ENCODE results near the gene ELAVL2.

Gene ELAVL2

GRCh38 chr9:23721466-23721865 lies 104.6 kb downstream of the ELAVL2 start:
- no peak for DNase-seq

GRCh38 chr9:23717505-23717904 lies 108.5 kb downstream of the ELAVL2 start:
- DNase-seq = no peak

DNA sequence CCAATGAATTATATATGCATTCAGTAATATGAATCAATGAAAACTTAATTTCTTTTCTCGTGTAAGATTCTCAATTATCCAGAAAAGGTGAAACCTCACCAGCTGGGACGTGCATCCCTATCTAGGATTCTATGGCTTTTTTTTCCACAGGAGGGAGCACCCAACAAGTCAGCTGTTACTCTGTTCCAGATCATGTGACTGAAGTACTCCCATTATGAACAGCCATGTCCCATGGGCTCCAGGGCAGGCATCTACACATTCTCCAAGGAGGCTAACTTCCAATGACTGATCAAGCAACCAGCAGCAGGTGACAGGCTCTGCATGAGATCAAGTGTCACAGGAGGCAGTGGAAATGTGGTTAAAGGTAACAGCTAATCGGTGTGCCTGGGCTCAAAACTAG lies 118.8 kb downstream of the ELAVL2 start:
- no peak for DNase-seq

GRCh38 chr9:23702311-23702922 lies 123.6 kb downstream of the ELAVL2 start:
- no peak for DNase-seq

DNA sequence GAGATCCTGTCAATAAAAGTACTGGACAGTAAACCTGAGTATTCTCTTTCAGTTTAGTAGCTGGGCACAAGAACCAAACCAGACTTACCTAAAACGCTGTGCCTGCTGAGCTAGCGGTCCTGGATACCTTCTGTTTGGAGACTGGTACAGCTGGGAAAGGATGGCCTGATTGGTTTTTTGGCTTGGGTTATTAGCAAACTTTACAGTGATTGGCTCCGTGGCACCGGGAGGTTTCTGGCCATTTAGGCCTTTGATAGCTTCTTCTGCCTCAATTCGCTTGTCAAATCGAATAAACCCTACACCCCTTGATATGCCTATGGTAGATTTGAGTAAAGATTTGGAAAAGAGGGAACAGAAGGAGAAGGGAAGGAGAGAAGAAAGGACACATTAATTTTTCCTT lies 124.7 kb downstream of the ELAVL2 start:
- no peak for DNase-seq

DNA sequence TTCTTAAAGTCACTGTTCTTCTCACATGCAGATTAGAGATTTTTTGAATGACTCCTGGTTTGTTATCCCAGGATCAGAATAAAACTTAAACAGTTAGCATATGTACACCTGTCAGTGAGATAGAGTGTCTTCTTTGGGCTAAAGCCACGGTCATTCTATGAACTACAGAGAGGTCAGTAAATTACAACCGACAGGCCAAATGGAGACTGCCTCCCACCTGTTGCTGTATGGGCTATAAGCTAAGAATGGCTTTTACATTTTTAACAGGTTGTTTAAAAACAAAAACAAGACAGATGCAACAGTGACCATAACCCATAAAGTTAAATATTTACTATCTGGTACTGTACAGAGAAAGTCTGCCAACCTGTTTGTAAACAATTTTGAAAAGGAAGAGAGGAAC lies 125.7 kb downstream of the ELAVL2 start:
- DNase-seq = no peak

GRCh38 chr9:23698161-23698560 lies 127.9 kb downstream of the ELAVL2 start:
- DNase-seq = no peak

DNA sequence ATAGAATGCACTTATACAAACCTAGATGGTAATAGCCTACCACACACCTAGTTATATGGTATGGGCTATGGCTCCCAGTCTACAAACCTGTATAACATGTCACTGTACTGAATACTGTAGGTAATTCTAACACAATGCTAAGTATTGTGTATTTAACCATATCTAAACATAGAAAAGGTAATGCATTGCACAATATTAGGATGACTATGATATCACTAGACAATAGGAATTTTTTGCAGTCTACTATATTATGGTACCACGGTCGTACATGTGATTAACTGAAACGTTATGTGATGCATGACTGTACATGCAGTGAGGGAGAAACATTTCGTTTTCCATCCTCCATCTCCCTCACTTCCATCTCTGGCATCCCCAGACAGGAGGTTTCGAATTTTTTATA lies 130.5 kb downstream of the ELAVL2 start:
- DNase-seq = no peak

DNA sequence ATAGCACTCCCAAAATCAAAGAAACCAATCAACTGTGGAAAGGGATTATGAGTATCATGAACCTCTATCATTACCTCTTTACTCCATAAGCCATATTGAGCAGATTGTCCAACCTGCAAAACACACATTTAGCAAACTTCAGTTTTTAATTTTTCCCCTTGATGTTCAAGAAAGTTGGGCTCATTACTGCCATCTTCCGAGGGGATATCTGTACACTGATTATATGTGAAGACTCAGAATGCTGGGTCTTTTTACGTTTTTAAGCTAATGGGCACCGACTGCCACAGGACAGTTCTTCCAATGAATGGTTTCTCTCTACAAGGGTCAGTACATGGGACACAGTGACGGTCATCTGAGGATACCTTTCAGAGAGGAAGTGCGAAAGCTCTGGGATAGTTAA lies 132.7 kb downstream of the ELAVL2 start:
- DNase-seq = no peak

DNA sequence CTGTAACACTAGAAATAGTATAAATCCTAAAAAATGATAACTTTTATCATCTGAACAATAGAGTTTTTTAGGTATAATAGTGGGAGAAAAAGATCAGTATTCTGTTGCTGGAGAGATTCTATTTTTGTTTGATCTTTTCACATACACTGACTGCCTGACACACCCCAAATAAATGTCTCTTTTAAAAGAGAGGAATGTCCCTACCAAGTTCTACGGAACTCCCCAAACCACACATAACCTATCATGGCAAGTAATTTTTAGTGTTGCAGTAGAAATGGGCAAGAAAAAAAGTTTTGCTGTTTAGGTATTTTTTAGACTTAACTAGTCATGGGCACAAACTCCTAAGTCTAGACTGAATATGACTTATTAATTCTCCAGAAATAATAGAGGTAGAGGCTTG lies 139.1 kb downstream of the ELAVL2 start:
- no peak for DNase-seq

GRCh38 chr9:23686257-23686656 lies 139.8 kb downstream of the ELAVL2 start:
- no peak for DNase-seq

DNA sequence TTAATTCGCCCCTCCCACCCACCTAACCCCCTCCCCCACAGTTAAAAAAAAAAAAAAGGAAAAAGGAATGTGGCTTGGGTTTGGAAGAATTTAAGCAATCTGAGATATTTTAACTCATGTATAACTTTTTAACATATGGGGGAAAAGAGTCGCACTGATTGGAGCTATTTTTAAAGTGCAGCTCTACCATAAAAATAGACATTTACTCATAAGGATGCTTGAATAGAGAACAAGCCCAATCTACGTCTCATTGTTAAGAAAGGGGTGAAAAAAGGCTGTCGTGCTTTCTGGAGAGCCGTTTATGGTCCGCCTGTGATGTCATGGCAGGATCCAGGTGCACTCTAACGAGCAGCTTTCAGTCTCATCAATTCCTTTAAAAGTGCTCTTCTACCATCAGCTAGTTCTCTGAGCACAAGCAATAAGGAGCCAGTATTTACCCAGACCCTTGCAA lies 142.4 kb downstream of the ELAVL2 start:
- DNase-seq = no peak

DNA sequence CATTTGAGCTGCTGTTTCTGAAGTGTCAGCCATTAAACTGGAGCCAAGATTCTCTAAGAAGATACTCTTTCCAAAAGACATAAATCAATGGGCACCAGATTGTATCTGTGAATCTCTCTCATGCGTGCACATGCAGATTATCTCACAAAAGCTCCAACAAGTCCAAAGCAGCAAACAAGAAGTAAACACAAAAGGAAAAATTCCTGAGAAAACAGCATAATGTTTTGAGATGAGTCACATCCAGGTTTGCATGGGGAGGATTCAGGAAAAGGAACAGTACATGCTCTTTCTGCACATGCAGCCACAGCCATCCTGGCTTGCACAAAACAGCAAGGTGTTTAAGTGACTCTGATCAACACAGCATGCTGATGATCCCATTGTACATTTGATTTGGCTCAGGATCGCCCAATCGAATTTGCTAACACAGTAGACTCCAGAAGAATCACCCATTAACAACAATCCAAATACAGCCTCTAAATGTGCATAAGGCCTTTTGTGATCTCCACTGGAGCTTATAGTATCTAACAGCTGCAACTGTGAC lies 143.1 kb downstream of the ELAVL2 start:
- no peak for DNase-seq

DNA sequence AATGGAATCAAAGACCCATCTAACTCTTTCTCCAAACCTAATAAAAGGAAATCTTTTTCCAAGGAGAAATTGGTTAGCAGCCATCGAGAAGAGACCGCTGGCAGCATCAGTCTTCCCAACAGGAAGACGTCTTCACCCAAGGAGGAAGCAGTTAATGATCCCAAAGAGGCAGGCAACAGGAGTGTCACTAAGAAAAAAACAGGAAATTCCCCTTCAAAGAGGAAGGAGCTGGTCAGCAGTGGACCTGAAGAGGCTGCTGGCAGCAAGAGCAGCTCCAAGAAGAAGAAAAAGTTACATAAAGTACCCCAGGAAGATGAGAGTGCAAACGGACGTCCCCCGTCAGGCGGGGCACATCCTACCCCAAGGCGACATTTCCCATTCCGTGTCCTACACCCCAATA lies 143.7 kb downstream of the ELAVL2 start:
- no peak for DNase-seq

GRCh38 chr9:23677446-23677845 lies 148.6 kb downstream of the ELAVL2 start:
- no peak for DNase-seq

GRCh38 chr9:23674016-23674585 lies 151.9 kb downstream of the ELAVL2 start:
- no peak for DNase-seq

DNA sequence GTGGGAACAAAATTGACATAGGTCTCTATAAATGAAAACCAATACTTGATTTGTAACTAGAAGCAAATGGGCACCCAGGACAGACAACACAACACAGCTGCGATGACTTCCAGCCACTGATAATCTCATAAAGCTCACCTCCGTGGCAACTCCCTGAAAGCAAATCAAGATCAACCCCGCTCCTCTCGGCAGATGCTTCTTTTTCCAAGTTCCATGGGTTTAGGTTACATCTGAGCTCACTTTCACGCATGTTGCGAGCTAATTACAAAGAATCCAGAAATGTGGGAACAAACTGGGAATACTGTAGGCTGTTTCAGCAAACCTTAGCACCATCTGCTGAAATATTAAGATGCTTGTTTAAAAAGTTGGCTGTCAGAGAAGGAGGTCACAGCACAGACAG lies 153.9 kb downstream of the ELAVL2 start:
- no peak for DNase-seq

DNA sequence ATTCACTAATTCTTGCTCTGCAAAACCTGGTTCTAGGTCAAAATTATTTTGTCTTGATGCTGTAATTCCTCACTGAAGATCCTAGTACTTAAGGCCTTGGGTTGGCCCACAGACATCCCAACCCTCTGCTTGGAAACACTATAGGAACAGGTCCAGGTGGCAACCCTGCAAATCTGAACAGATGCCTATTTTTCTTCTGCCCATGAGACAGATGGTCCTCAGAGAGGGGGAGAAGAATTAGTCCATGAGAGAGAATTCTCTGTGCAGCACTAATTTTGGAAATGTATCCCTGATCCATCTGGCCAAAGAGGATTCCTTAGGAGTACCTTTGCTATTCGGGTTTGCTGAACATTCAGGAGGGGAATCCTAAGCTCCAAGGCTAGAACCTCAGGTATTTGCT lies 156.3 kb downstream of the ELAVL2 start:
- no peak for DNase-seq

- no peak for DNase-seq
Measured at GRCh38 chr9:23665635-23666034, 160.4 kb downstream of the ELAVL2 start.

DNA sequence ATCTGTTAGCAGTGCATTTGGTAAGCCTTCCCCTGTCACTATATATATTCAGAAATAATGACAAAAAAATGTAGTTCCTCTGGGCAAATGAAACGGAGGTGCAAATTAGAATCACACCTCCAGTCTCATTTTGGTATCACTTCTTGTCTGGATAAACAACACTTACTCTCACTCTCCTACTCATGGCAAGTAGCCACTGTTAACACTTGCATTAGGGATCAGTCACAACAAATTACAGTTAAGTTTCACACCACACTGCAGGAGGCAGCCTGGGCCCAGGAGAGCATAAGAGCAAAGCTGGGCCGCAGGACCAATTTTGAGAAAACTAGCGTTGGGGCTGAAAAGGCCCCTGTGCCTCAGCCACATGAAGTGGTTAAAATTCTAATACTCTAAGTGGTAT lies 161.0 kb downstream of the ELAVL2 start:
- no peak for DNase-seq

- no peak for DNase-seq
Measured at GRCh38 chr9:23663946-23664345, 162.1 kb downstream of the ELAVL2 start.

DNA sequence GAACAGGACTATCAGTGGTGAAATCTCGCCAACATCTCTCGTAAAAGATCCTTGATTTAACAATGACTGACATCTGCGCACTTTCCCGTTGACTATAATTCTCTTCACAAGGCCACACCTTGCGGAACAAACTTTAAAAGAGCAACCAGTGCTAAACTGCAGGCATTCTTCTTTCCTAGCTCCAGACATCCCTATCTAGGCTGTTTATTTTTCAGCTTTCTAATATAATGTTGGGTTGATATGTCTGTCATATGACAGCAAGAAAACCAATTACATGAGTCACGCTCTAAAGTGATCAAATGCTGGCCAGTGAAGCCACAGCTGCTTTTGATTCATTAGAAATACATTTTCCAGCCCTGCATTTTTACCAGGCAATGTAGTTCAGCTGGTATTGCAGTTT lies 162.5 kb downstream of the ELAVL2 start:
- no peak for DNase-seq

- DNase-seq = no peak
Measured at GRCh38 chr9:23663125-23663524, 162.9 kb downstream of the ELAVL2 start.

DNA sequence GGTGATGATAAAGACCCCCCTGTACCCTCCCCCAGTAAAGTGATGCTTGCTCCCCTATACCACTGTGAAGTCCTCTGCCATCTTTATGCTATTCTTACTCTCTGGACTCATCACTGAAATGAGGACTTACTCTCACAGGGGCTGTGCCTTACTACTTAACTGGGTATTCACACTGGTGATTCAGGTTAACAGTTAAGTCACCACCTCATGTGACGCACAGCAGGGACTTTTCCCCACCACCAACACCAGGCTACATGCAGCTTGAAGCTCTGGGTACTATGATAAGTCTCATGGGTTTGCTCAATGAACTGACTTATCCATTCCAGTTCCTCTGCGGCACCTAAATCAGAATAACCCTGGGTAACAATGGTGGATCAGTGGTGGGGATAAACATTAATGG lies 163.7 kb downstream of the ELAVL2 start:
- no peak for DNase-seq

Measured in CD4-positive, alpha-beta T cell treated with Interleukin-4 for 1 hour (primary cell).